IMR-90 (cell line): Measurements from ENCODE around the gene FRYL. TPM values are rescaled to one million over a fixed set of nuclear protein-coding genes. Genes with fewer than 3 reads are reported as not detected.

Experiments
- ATAC-seq: fragments of 200-7000 bp; cut with Tn5 transposase; 2 replicates; pipeline ENCODE4 v1.9.1; 2020; ENCODE audit warnings: low read depth, mild to moderate bottlenecking, moderate library complexity
- BruUV-seq: library from RNA; stranded (reverse); fragments of 400-500 nt; replicated peaks from 2 replicates; lab custom pipeline; 2021; lab: Mats Ljungman, UMichigan
- CTCF ChIA-PET: fragments of 300-600 bp; formaldehyde crosslinking; extraction: SDS; loops from one replicate; lab custom pipeline; 2021; ENCODE audit warnings: antibody characterized with exemption; lab: Yijun Ruan, JAX
- POLR2A ChIA-PET: fragments of 300-600 bp; sonication (Branson Sonifier 250); formaldehyde crosslinking; loops from one replicate; lab custom pipeline; 2022; ENCODE audit warnings: antibody characterized with exemption; ENCODE audit not compliant: unreplicated experiment; lab: Charles Lee
- DNase-seq: peaks from one replicate; pipeline ENCODE4 v3.0.0; 2013
- H2AFZ ChIP-seq: replicated peaks from 2 replicates; pipeline ENCODE3; 2013; ENCODE audit warnings: low read length, mild to moderate bottlenecking; ENCODE audit not compliant: poor library complexity
- H2AK5ac ChIP-seq: 2 replicates; pipeline ENCODE4 v1.6.1; 2013; ENCODE audit warnings: low read depth, low read length, inconsistent platforms
- H2AK9ac ChIP-seq: replicated peaks from 2 replicates; pipeline ENCODE3; 2013; ENCODE audit warnings: mild to moderate bottlenecking, low read depth, low read length, moderate library complexity; ENCODE audit not compliant: poor library complexity
- H2BK120ac ChIP-seq: 2 replicates; pipeline ENCODE4 v1.6.1; 2013; ENCODE audit warnings: low read depth, low read length, inconsistent platforms
- H2BK15ac ChIP-seq: 3 replicates; pipeline ENCODE4 v1.6.1; 2013; ENCODE audit warnings: low read depth, low read length, inconsistent platforms
- H2BK20ac ChIP-seq: 2 replicates; pipeline ENCODE4 v1.6.1; 2013; ENCODE audit warnings: low read depth, mild to moderate bottlenecking, inconsistent platforms, low read length, moderate library complexity
- H2BK5ac ChIP-seq: 2 replicates; pipeline ENCODE4 v1.6.1; 2013; ENCODE audit warnings: mild to moderate bottlenecking, low read depth, low read length, inconsistent platforms; ENCODE audit not compliant: poor library complexity, severe bottlenecking
- H3K14ac ChIP-seq: replicated peaks from 2 replicates; pipeline ENCODE4 v1.6.1; 2013; ENCODE audit warnings: low read depth, low read length, inconsistent platforms
- H3K18ac ChIP-seq: 2 replicates; pipeline ENCODE4 v1.6.1; 2013; ENCODE audit warnings: low read depth, low read length, control low read depth
- H3K23ac ChIP-seq: 2 replicates; pipeline ENCODE4 v1.6.1; 2013; ENCODE audit warnings: low read depth, low read length, inconsistent platforms
- H3K27ac ChIP-seq: 2 replicates; pipeline ENCODE4 v1.5.1; 2013; ENCODE audit warnings: mild to moderate bottlenecking, control low read depth, low read length; ENCODE audit not compliant: insufficient read depth
- H3K27me3 ChIP-seq: 2 replicates; pipeline ENCODE4 v1.6.1; 2013; ENCODE audit warnings: low read length; ENCODE audit not compliant: control insufficient read depth, insufficient read depth
- H3K36me3 ChIP-seq: 2 replicates; pipeline ENCODE4 v1.6.1; 2013; ENCODE audit warnings: low read length, mixed read lengths; ENCODE audit not compliant: control insufficient read depth, insufficient read depth
- H3K4ac ChIP-seq: 2 replicates; pipeline ENCODE4 v1.6.1; 2013; ENCODE audit warnings: low read depth, low read length, inconsistent platforms
- H3K4me1 ChIP-seq: 2 replicates; pipeline ENCODE4 v1.6.1; 2013; ENCODE audit warnings: low read length, mixed read lengths; ENCODE audit not compliant: control insufficient read depth, insufficient read depth
- H3K4me2 ChIP-seq: 2 replicates; pipeline ENCODE4 v1.6.1; 2013; ENCODE audit warnings: low read depth, mild to moderate bottlenecking, control low read depth, low read length, moderate library complexity
- H3K4me3 ChIP-seq: 2 replicates; pipeline ENCODE4 v1.5.1; 2013; ENCODE audit warnings: low read depth, mild to moderate bottlenecking, control low read depth, low read length, moderate library complexity; ENCODE audit not compliant: insufficient read depth
- H3K56ac ChIP-seq: 2 replicates; pipeline ENCODE4 v1.6.1; 2013; ENCODE audit warnings: low read length, inconsistent platforms; ENCODE audit not compliant: insufficient read depth; ENCODE audit errors: extremely low read depth
- H3K79me1 ChIP-seq, 2 experiments: 2 replicates each; pipeline ENCODE4 v1.6.1; 2013; ENCODE audit warnings: low read length in 2 of 2, inconsistent platforms in 1 of 2, low read depth in 1 of 2
- H3K9ac ChIP-seq: 2 replicates; pipeline ENCODE4 v1.6.1; 2013; ENCODE audit warnings: low read depth, low read length, control low read depth
- H3K9me1 ChIP-seq: 2 replicates; pipeline ENCODE4 v1.6.1; 2013; ENCODE audit warnings: low read length, inconsistent platforms; ENCODE audit not compliant: insufficient read depth
- H3K9me3 ChIP-seq: 2 replicates; pipeline ENCODE4 v1.6.1; 2013; ENCODE audit warnings: low read length; ENCODE audit not compliant: control insufficient read depth, insufficient read depth
- H4K20me1 ChIP-seq: 2 replicates; pipeline ENCODE4 v1.6.1; 2013; ENCODE audit warnings: low read length, inconsistent platforms; ENCODE audit not compliant: insufficient read depth
- H4K5ac ChIP-seq: 2 replicates; pipeline ENCODE4 v1.6.1; 2013; ENCODE audit warnings: mild to moderate bottlenecking, low read depth, low read length, control low read depth
- H4K8ac ChIP-seq, 2 experiments: 2 replicates each; pipeline ENCODE4 v1.6.1; 2013; ENCODE audit warnings: low read depth in 2 of 2, low read length in 2 of 2, control low read depth in 1 of 2, inconsistent platforms in 1 of 2
- H4K91ac ChIP-seq: 2 replicates; pipeline ENCODE4 v1.6.1; 2013; ENCODE audit warnings: low read depth, low read length, inconsistent platforms; ENCODE audit not compliant: insufficient read depth
- BHLHE40 ChIP-seq: fragments of 150-350 bp; IDR thresholded peaks from 2 replicates; pipeline ENCODE4 v1.6.1; 2016; ENCODE audit warnings: mild to moderate bottlenecking, low read depth, low read length
- CHD1 ChIP-seq: IDR thresholded peaks from 2 replicates; pipeline ENCODE4 v1.6.1; 2012; ENCODE audit warnings: low read depth, low read length, improper control_type of control experiment
- FOS ChIP-seq: fragments of 150-350 bp; IDR thresholded peaks from 2 replicates; pipeline ENCODE4 v1.6.1; 2016; ENCODE audit warnings: low read depth, low read length
- MAFK ChIP-seq: IDR thresholded peaks from 2 replicates; pipeline ENCODE4 v1.6.1; 2012; ENCODE audit warnings: low read depth, low read length, improper control_type of control experiment
- MAZ ChIP-seq: IDR thresholded peaks from 2 replicates; pipeline ENCODE4 v1.6.1; 2012; ENCODE audit warnings: low read depth, mild to moderate bottlenecking, low read length, improper control_type of control experiment, moderate library complexity, borderline replicate concordance
- POLR2A ChIP-seq: IDR thresholded peaks from 2 replicates; pipeline ENCODE4 v1.6.1; 2012; ENCODE audit warnings: mild to moderate bottlenecking, low read depth, low read length
- RAD21 ChIP-seq: IDR thresholded peaks from 2 replicates; pipeline ENCODE4 v1.6.1; 2012; ENCODE audit warnings: low read length, improper control_type of control experiment
- RFX5 ChIP-seq: IDR thresholded peaks from 2 replicates; pipeline ENCODE4 v1.8.0; 2012; ENCODE audit warnings: low read depth, mild to moderate bottlenecking, low read length, moderate library complexity
- SMC3 ChIP-seq: fragments of 150-350 bp; IDR thresholded peaks from 2 replicates; pipeline ENCODE4 v1.6.1; 2016; ENCODE audit warnings: low read depth, mild to moderate bottlenecking, antibody characterized with exemption, low read length, moderate library complexity
- WGBS, 2 experiments: methylation state at CpG; one replicate each; pipeline versions ENCODE4 v1.1.5 to v1.1.7; 2013; ENCODE audit warnings: missing lambda C conversion rate in 2 of 2; ENCODE audit not compliant: insufficient read length in 1 of 2; ENCODE audit errors: extremely low coverage in 2 of 2; 5-methylcytosine and 5-hydroxymethylcytosine counted together
- dilution Hi-C: fragments of 300-500 bp; cut with HindIII; formaldehyde crosslinking; loops from one replicate; pipeline ENCODE4 v1.14.3; 2018; ENCODE audit warnings: low sequenced_read_pairs; ENCODE audit not compliant: unreplicated experiment
- in situ Hi-C: fragments of 300-500 bp; cut with MboI; formaldehyde crosslinking; loops from 3 replicates; pipeline ENCODE4 v1.14.3; 2019; ENCODE audit warnings: low sequenced_read_pairs, inconsistent platforms, mixed read lengths
- intact Hi-C: fragments of 100-400 bp; cut with micrococcal nuclease; formaldehyde crosslinking; loops from 2 replicates; pipeline ENCODE4 v1.10.0; 2022
- polyA plus RNA-seq, 3 experiments: library from polyadenylated mRNA; depleted of rRNA; stranded (reverse); fragments of >200 nt; gene quantifications; 2 replicates each; pipeline ENCODE4 v1.2.3, GENCODE V29; 2012; ENCODE audit warnings: low replicate concordance in 1 of 3
- total RNA-seq: library from RNA; depleted of rRNA; stranded (reverse); fragments of >200 nt; gene quantifications from 2 replicates; pipeline ENCODE4 v1.2.3, GENCODE V29; 2012
- TF ChIP-seq, protein P1 (sequence below): conservative IDR thresholded peaks from 2 replicates; pipeline ENCODE4 v1.5.1; 2012; ENCODE audit warnings: mild to moderate bottlenecking, low read depth, low read length, improper control_type of control experiment
- TF ChIP-seq, protein P2 (sequence below): fragments of 150-350 bp; IDR thresholded peaks from 2 replicates; pipeline ENCODE4 v1.6.1; 2017; ENCODE audit warnings: mild to moderate bottlenecking, antibody characterized with exemption, low read length, low read depth

The FRYL gene
- total and polyA plus RNA-seq, 2 of the 4 experiments (the other 2 are of a cell fraction), result 9.9 to 77.4 TPM

DNA sequence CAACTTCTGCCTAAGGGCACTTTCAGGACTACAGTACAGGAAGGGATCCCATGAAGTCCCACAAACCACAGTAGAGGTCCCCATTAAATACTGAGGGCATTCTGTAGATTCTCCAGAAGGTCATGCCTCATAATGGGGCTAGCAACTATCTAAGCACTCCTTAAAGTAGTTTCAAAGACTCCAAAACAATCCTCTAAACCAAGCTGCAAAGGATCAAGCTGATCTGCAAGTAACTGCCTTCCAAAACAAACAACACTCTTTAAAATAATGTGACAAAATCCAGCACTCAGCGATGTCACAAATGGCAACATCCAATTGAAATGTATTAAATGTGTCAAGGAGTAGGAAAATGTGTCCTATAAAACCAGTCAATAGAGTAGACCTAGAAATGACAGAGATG lies 118.7 kb downstream of the FRYL start:
- no peak overlapping the region for H3K9ac ChIP-seq
- H4K5ac ChIP-seq, result no peak overlapping the region
- H2AFZ ChIP-seq, result no peak overlapping the region
- no peak overlapping the region for H3K23ac ChIP-seq
- H2BK15ac ChIP-seq, result no peak overlapping the region
- peaks cover 16% of the 10 kb centered on the region for H4K20me1 ChIP-seq
- intact Hi-C loops (no loop called here), in situ Hi-C loops (no loop called here), dilution Hi-C loops (no loop called here)
- WGBS, 2 experiments, result no CpG with 5 or more reads among the region's 1 CpG
- no peak overlapping the region for H3K4me2 ChIP-seq
- no peak for DNase-seq
- H3K9me1 ChIP-seq, result no peaks in the 10 kb centered on the region
- ChIA-PET CTCF (no interaction called here), POLR2A (no interaction called here)
- H3K4ac ChIP-seq, result no peak overlapping the region
- ATAC-seq, result no peak
- no peak overlapping the region for H3K27ac ChIP-seq
- BruUV-seq, result no TSS peak
- H3K79me1 ChIP-seq, result peaks cover 26 to 42% of the 10 kb centered on the region in 2 experiments
- no peak overlapping the region for H2BK20ac ChIP-seq
- H3K18ac ChIP-seq, result no peak overlapping the region
- no peak overlapping the region for H2BK120ac ChIP-seq
- no peak overlapping the region for H3K4me3 ChIP-seq
- no peaks in the 10 kb centered on the region for H3K27me3 ChIP-seq
- H2AK9ac ChIP-seq, result no peak overlapping the region
- no peak for TF ChIP-seq RAD21
- TF ChIP-seq BHLHE40, result no peak
- TF ChIP-seq POLR2A, result no peak
- TF ChIP-seq, protein P1, sequence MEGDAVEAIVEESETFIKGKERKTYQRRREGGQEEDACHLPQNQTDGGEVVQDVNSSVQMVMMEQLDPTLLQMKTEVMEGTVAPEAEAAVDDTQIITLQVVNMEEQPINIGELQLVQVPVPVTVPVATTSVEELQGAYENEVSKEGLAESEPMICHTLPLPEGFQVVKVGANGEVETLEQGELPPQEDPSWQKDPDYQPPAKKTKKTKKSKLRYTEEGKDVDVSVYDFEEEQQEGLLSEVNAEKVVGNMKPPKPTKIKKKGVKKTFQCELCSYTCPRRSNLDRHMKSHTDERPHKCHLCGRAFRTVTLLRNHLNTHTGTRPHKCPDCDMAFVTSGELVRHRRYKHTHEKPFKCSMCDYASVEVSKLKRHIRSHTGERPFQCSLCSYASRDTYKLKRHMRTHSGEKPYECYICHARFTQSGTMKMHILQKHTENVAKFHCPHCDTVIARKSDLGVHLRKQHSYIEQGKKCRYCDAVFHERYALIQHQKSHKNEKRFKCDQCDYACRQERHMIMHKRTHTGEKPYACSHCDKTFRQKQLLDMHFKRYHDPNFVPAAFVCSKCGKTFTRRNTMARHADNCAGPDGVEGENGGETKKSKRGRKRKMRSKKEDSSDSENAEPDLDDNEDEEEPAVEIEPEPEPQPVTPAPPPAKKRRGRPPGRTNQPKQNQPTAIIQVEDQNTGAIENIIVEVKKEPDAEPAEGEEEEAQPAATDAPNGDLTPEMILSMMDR, result no peak
- TF ChIP-seq CHD1, result no peak
- TF ChIP-seq SMC3, result no peak
- TF ChIP-seq, protein P2, sequence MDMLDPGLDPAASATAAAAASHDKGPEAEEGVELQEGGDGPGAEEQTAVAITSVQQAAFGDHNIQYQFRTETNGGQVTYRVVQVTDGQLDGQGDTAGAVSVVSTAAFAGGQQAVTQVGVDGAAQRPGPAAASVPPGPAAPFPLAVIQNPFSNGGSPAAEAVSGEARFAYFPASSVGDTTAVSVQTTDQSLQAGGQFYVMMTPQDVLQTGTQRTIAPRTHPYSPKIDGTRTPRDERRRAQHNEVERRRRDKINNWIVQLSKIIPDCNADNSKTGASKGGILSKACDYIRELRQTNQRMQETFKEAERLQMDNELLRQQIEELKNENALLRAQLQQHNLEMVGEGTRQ, result no peak
- no peak for TF ChIP-seq MAZ
- TF ChIP-seq FOS, result no peak
- no peak for TF ChIP-seq MAFK
- no peak for TF ChIP-seq RFX5
- H3K4me1 ChIP-seq, result peaks cover 1% of the 10 kb centered on the region
- H2BK5ac ChIP-seq, result no peak overlapping the region
- H3K14ac ChIP-seq, result no peak overlapping the region; the same call in 1 of the 2 replicates
- no peak overlapping the region for H3K56ac ChIP-seq
- H3K36me3 ChIP-seq, result 0 out of 2 replicates have a peak, but pooled peaks cover 1% of the 10 kb centered on the region
- H2AK5ac ChIP-seq, result no peak overlapping the region
- H3K9me3 ChIP-seq, result no peaks in the 10 kb centered on the region
- no peak overlapping the region for H4K91ac ChIP-seq
- H4K8ac ChIP-seq, result no peak overlapping the region
